ENCODE data around the gene ZC3H13.

The ZC3H13 gene

DNA sequence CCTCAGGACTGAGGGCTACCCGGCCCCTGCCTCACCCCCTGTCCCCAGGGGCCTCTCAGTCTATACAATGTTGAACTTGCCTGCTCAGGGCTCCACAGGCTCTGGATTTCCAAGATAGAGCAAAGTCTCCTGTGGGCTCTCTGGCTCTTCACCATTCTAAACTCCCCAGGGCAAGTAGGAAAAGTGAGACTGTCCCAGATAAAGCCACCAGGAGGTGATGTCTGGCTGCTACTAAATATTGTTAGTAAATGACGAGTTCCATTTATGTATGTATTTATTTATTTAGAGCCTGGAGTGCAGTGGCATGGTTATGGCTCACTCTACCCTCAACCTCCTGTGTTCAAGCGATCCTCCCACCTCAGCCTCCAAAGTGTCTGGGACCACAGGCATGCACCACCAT lies 127.4 kb downstream of the ZC3H13 start:
- WGBS, 2 experiments (ENCODE audit: insufficient coverage in 2 of 2): 93 to 100% methylated on average over 1 to 3 of the region's 3 CpGs
- Histone ChIP-seq H3K9me3 (ENCODE audit: control insufficient read depth, low read length) (no peaks in the 10 kb centered on the region), H3K4me3 (ENCODE audit: extremely low read depth, insufficient read depth, low read length, poor library complexity, severe bottlenecking) (no peak overlapping the region), H3K4me1 (ENCODE audit: control insufficient read depth, insufficient read depth, low read length, poor library complexity, severe bottlenecking) (no peaks in the 10 kb centered on the region), H3K27ac (ENCODE audit: low read depth, low read length, severe bottlenecking) (no peak overlapping the region), H3K36me3 (ENCODE audit: control insufficient read depth, insufficient read depth, low read length) (no peaks in the 10 kb centered on the region)

GRCh38 chr13:45921162-45921736 lies 131.3 kb downstream of the ZC3H13 start:
- WGBS, 2 experiments (ENCODE audit: insufficient coverage in 2 of 2): 100% methylated on average over 1 of the region's 1 CpG
- no peak overlapping the region for H3K4me3 ChIP-seq (ENCODE audit: extremely low read depth, insufficient read depth, low read length, poor library complexity, severe bottlenecking)

DNA sequence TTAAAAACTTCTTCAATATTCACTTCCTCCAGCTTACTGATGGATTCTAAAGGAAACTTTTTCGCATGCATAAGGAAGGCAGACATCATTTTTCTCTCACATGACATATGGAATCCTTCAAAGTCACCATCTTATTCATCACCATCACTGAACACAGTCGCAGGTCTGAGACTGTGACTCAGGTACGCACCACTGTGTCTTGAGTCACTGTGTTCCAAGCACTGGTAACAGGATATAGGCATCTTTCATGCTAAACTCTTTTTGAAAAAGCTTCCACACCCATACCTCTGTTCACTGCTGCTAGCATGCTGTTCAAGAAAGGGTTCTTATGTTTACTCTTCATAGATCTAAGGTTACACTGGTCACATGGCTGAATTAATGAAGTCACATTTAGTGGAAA lies 133.9 kb downstream of the ZC3H13 start:
- Histone ChIP-seq H3K9me3 (ENCODE audit: control insufficient read depth, low read length) (no peaks in the 10 kb centered on the region), H3K4me1 (ENCODE audit: control insufficient read depth, insufficient read depth, low read length, poor library complexity, severe bottlenecking) (no peaks in the 10 kb centered on the region), H3K4me3 (ENCODE audit: extremely low read depth, insufficient read depth, low read length, poor library complexity, severe bottlenecking) (no peak overlapping the region), H3K36me3 (ENCODE audit: control insufficient read depth, insufficient read depth, low read length) (no peaks in the 10 kb centered on the region), H3K27ac (ENCODE audit: low read depth, low read length, severe bottlenecking) (no peak overlapping the region)
- WGBS, 2 experiments (ENCODE audit: insufficient coverage in 2 of 2): 87 to 90% methylated on average over 3 of the region's 3 CpGs

More at GRCh38 chr13:45921162-45921736, 131.3 kb downstream of the ZC3H13 start:
- Histone ChIP-seq H3K4me1 (ENCODE audit: control insufficient read depth, insufficient read depth, low read length, poor library complexity, severe bottlenecking) (no peaks in the 10 kb centered on the region), H3K9me3 (ENCODE audit: control insufficient read depth, low read length) (no peaks in the 10 kb centered on the region), H3K36me3 (ENCODE audit: control insufficient read depth, insufficient read depth, low read length) (no peaks in the 10 kb centered on the region), H3K27ac (ENCODE audit: low read depth, low read length, severe bottlenecking) (no peak overlapping the region)

GRCh38 chr13:45917019-45917418 lies 135.5 kb downstream of the ZC3H13 start:
- no peaks in the 10 kb centered on the region for H3K4me1 ChIP-seq (ENCODE audit: control insufficient read depth, insufficient read depth, low read length, poor library complexity, severe bottlenecking)
- no peak overlapping the region for H3K4me3 ChIP-seq (ENCODE audit: extremely low read depth, insufficient read depth, low read length, poor library complexity, severe bottlenecking)
- H3K27ac ChIP-seq (ENCODE audit: low read depth, low read length, severe bottlenecking): no peak overlapping the region
- no peaks in the 10 kb centered on the region for H3K36me3 ChIP-seq (ENCODE audit: control insufficient read depth, insufficient read depth, low read length)
- H3K9me3 ChIP-seq (ENCODE audit: control insufficient read depth, low read length): no peaks in the 10 kb centered on the region

- Histone ChIP-seq H3K4me3 (ENCODE audit: extremely low read depth, insufficient read depth, low read length, poor library complexity, severe bottlenecking) (no peak overlapping the region), H3K4me1 (ENCODE audit: control insufficient read depth, insufficient read depth, low read length, poor library complexity, severe bottlenecking) (no peaks in the 10 kb centered on the region), H3K36me3 (ENCODE audit: control insufficient read depth, insufficient read depth, low read length) (no peaks in the 10 kb centered on the region), H3K27ac (ENCODE audit: low read depth, low read length, severe bottlenecking) (no peak overlapping the region), H3K9me3 (ENCODE audit: control insufficient read depth, low read length) (no peaks in the 10 kb centered on the region)
- 100% methylated on average over 1 to 2 of the region's 7 CpGs for WGBS, 2 experiments (ENCODE audit: insufficient coverage in 2 of 2)
Measured at GRCh38 chr13:45915686-45916439, 136.7 kb downstream of the ZC3H13 start.

- H3K4me3 ChIP-seq (ENCODE audit: extremely low read depth, insufficient read depth, low read length, poor library complexity, severe bottlenecking): no peak overlapping the region
- H3K27ac ChIP-seq (ENCODE audit: low read depth, low read length, severe bottlenecking): no peak overlapping the region
- no peaks in the 10 kb centered on the region for H3K36me3 ChIP-seq (ENCODE audit: control insufficient read depth, insufficient read depth, low read length)
- WGBS, 2 experiments (ENCODE audit: insufficient coverage in 2 of 2): 96 to 98% methylated on average over 6 to 7 of the region's 7 CpGs
- H3K4me1 ChIP-seq (ENCODE audit: control insufficient read depth, insufficient read depth, low read length, poor library complexity, severe bottlenecking): no peaks in the 10 kb centered on the region
- H3K9me3 ChIP-seq (ENCODE audit: control insufficient read depth, low read length): no peaks in the 10 kb centered on the region
Measured at GRCh38 chr13:45909673-45910072, 142.9 kb downstream of the ZC3H13 start.

GRCh38 chr13:45909089-45909488 lies 143.5 kb downstream of the ZC3H13 start:
- no peaks in the 10 kb centered on the region for H3K36me3 ChIP-seq (ENCODE audit: control insufficient read depth, insufficient read depth, low read length)
- H3K4me1 ChIP-seq (ENCODE audit: control insufficient read depth, insufficient read depth, low read length, poor library complexity, severe bottlenecking): no peaks in the 10 kb centered on the region
- H3K27ac ChIP-seq (ENCODE audit: low read depth, low read length, severe bottlenecking): no peak overlapping the region
- WGBS, 2 experiments (ENCODE audit: insufficient coverage in 2 of 2): 72 to 88% methylated on average over 2 of the region's 3 CpGs
- no peaks in the 10 kb centered on the region for H3K9me3 ChIP-seq (ENCODE audit: control insufficient read depth, low read length)
- no peak overlapping the region for H3K4me3 ChIP-seq (ENCODE audit: extremely low read depth, insufficient read depth, low read length, poor library complexity, severe bottlenecking)

- H3K36me3 ChIP-seq (ENCODE audit: control insufficient read depth, insufficient read depth, low read length): no peaks in the 10 kb centered on the region
- H3K27ac ChIP-seq (ENCODE audit: low read depth, low read length, severe bottlenecking): no peak overlapping the region
- no peaks in the 10 kb centered on the region for H3K9me3 ChIP-seq (ENCODE audit: control insufficient read depth, low read length)
- 72 to 75% methylated on average over 7 to 11 of the region's 11 CpGs for WGBS, 2 experiments (ENCODE audit: insufficient coverage in 2 of 2)
- H3K4me1 ChIP-seq (ENCODE audit: control insufficient read depth, insufficient read depth, low read length, poor library complexity, severe bottlenecking): no peaks in the 10 kb centered on the region
- no peak overlapping the region for H3K4me3 ChIP-seq (ENCODE audit: extremely low read depth, insufficient read depth, low read length, poor library complexity, severe bottlenecking)
Measured at GRCh38 chr13:45907503-45907902, 145.0 kb downstream of the ZC3H13 start.
